GM19455 (cell line): ENCODE measurements around the gene LKAAEAR1.
A peak's percentile ranks its signal among the peaks of the same experiment; 100 is the strongest.

Experiments
- ATAC-seq: cut with Tn5 transposase; IDR thresholded peaks from one replicate; pipeline ENCODE4 v1.9.1; 2021; ENCODE audit not compliant: unreplicated experiment

Gene LKAAEAR1

DNA sequence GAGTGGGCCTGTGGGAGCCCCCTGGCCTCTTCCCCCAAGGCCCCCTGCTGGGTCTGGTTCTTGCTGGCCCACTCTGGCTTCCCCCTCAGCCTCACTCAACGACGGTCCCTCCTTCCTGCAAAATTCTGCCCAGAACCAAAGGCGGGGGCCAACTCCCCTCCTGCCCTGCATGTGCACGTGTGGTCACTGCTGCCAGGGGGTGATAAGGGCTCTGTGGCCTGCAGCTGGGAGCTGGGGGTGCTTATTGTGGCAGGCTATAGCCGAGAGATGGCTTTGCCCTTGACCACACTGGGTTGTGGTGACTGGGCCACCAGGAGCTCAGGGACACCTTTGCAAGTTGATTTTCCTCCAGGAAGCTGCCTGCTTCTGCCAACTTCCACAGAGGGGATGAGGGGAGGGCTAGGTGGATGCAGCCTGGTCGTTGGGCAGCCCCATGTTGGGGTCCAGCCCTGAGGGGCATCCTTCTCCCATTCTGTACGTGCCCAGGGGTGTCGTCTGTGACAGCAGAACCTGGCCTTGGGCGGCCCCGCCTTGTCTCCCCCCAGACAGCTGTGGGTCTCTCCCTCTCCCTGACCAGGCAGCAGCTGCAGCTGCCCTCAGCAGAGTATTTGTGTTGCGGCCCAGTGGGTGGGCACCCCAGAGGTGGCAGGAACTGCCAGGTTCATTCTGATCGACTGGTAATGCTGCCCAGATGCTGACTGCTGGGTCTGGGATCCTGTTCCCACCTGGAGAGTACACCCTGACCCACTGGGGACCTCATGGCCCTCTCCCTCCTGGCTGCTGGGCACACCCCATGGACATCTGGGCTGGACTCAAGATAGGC lies 15.6 kb downstream of the LKAAEAR1 start:
- no peak for ATAC-seq

GRCh38 chr20:64067733-64068307 lies 16.4 kb downstream of the LKAAEAR1 start:
- ATAC-seq = no peak

- ATAC-seq = no peak
These were observed 17.1 kb downstream of the LKAAEAR1 start for GRCh38 chr20:64067005-64067632.

DNA sequence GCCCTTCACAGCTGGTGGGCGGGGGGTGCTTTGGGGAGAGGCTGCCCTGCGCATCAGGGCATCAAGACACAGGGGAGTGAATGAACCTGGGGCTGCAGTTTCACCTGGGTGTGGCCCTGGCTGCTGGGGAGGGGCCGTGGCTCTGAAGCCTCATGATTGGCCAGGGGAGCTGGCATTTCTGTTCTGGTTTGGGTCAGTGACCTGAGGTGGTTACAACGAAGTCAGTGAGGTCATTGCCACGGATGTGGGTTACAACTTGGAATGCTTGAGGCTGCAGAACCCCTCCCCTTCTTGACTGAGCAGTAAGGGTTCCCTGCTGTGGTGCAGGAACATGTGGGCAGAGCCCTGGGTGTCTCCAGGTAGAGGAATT lies 18.2 kb downstream of the LKAAEAR1 start:
- ATAC-seq = peak; percentile 46

DNA sequence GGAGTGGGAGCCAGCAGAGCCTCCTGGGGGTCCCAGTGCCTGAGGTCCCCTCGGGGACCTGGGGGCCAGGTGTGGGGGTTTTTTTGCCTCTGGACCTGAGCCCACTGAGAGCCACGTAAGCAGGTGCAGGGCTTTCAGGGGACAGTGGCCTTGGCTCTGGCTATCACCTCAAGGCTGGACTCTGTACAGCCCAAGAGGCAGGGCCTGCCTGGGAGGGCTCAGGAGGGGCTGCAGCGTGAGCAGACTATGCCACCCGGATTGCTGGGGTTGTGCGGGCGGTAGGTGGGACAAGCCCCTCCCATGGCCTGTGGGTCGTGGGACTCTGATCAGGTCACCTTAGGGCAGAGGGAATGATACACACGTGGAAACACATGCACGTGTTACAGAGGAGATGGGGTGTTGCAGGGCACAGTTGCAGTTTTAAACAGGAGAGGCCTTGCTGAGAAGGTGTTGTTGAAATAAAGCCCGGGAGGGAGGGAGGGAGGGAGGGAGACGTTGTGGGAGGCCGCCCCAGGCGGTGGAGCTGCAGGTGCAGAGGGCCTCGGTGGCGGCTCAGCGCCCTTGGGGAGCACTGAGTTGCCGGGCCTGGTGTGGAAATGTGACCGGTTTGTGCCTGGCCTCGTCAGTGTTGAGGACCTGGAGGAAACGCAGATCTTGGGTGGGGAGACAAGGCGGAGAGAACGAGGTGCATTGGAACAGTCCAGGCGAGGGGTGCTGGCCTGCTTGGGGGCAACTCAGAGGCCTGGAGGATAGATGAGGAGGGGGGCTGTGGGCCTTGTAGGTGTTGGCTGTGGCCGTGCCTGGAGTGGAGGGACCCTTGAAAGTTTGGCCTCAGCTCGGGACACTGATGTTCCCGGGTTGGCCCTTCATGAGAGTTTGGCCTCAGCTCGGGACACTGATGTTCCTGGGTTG lies 18.9 kb downstream of the LKAAEAR1 start:
- no peak for ATAC-seq

DNA sequence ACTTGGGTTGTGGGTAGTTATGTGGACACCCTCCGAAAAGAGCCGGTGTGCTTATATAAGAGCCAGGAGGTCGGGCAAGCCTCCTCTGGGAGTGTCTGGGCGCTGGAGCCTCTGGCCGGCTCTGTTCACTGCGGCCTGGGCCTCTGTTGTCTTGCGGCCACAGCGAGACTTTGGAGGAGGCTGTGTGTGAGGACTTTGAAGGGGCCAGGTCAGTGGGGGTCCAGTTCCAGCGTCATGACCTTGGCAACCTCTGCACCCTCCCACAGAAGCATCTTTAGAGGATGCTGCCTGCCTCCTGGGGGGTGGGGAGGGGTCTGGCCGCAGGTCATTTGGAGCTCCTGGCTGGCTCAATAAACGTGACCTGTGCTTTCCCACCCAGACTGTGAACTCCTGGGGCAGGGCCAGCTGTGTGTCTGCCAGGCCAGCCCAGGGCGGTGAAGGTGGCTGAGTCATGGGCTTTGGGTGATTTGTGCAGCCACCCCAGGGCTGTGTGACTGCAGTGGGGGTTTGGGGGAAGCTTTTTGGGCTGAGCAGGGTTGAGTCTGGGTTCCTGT lies 20.0 kb downstream of the LKAAEAR1 start:
- no peak for ATAC-seq

DNA sequence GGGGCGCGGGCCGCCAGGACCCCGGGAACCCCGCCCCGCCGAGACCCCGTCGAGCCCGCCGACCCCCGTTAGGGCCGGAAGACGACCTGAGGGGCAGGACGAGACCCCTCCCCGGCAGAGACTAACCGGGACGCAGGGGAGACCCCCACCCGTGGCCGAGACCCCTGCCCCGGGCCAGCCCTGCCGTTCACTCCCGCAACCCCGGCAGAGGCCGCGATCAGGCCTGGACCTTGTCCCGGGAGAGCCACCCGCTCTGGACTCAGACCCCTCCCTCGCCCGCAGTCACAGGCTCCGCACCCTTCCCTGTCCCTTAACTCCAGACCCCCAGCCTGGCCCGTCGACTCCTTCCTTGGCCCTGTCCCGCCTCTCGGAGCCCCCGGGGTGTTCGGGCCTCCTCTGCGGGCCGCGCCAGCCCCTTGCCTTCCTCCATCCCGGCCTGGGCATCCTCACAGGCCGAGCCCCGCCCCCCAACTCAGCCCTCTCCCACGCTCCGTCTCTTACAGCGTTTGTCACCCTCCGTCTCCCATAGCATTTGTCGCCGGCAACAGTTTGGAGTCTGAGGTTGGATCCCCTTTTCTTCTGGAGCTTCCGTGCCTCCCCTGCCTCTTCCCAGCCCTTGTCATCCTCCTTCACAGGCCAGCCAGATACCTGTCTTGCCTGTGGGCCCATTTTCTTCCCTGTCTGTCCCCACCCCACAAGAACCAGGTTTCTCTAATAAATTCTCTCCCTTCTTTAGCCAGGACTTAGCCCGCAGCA lies 20.6 kb downstream of the LKAAEAR1 start:
- ATAC-seq = no peak

DNA sequence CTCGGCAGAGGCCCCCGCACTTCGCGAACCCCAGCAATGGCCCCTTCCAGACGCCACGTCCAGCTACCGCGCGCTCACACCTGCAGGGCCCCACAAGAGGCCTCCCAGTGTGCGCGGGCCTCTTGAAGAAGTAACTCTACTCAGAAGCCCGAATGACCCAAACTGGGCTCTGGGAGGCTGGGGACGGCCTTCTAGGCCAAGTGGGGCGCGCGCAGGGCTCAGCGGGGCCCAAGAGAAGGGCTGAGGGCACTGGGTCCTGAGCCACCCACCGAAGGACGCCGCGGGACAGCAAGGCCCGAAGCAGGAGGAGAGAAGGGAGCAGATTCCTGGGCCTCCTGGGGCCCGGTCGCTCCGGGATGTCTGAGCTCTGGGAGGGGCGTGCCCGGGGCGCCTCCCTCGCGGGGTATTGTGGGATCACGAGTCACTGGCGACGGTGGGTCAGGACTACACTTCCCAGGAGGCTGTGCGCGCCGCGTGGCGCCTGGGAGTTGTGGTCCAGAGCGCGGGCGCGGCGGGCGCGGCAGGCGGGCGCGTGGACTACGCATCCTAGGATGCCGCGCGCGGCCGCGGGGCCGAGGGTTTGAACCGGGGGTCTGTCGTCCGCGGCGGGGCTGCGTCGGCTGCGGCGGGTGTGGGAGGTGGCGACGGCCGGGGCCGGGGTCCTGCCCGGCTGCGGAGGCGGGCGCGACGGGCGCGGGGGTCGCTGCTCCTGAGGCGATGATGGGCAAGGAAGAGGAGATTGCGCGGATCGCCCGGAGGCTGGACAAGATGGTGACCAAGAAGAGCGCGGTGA lies 21.4 kb downstream of the LKAAEAR1 start, which contains the start of gene TCEA2:
TCEA2 (plus strand) TSS at position 603 of the 793 bp plus-strand sequence; CDS start at position 718, 115 bp downstream.
- ATAC-seq = peak; percentile 77

DNA sequence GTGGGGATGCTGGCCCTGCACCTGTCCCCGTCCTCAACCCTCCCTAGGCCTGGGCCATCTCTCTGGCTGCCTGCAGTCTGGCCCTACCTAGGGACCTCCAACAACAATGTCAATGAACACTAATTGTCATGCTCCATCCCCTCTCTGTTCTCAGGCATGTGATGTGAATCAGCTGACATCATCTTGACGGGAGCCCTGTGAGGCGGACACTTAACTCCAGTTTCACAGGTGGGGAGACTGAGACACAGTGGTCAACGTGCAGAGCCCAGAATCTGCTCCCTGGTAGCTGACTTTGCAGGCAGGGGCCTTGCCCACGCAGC lies 22.0 kb downstream of the LKAAEAR1 start:
- ATAC-seq = no peak

DNA sequence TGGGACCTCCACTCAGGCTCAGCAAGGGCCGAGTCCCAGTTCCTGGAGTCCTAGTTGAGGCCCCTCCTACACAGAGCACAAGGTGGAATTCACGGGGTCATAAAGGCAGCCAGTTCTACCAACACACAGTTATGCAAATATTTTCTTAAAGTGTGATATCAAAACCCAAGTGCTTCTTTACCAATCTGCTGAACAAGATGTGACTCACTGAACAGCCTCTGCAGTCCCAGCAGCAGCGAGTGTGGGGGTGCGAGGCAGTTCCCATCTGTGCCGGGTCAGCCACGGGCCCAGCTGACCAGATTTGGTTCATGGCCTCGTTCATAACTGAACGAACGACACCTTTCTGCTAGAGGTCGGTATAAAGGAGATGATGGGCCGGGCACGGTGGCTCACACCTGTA lies 25.7 kb downstream of the LKAAEAR1 start:
- ATAC-seq = no peak

DNA sequence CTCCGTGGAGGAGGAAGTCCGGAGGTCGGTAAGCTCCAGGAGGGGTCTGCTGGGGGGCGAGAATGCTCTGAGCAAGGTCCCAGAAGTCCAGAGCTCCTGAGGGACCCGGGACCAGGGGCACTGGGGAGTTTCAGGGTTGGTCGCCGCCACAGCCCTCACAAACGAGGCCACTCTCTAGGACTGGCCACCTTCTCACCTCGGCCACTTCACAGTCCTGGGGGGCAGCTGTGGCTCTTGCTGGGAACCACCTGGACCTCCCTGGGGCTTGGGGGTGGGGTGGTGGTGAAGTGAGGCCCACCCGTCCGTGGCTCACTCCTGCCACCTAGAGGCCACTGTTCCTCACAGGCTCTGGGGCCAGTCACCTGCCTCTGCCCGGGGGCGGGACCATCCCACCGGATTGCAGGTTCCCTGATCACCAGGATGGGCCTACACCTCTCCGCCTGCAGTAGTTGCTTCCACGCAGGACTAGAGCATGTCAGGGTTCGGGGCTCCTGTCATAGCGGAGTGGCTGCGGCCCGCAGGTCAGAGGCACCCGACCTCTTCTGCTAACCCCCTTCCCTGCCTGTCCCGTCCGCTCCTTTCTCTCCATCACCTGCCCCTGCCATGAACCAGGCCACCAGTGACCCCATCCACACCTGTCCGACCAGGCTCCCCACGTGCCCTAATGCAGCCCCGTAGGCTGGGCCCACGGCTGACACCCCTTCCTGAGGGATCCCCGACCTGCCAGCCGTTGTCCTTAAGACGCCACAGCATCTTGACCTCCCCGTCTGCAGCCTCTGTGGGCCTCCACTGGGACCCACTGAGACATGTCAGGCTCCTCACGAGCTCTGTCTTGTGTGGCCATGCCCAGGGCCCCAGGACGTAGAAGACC lies 26.3 kb downstream of the LKAAEAR1 start:
- ATAC-seq = no peak

- ATAC-seq = no peak
These were observed 27.1 kb downstream of the LKAAEAR1 start for GRCh38 chr20:64056889-64057627.

GRCh38 chr20:64056639-64056888 lies 27.6 kb downstream of the LKAAEAR1 start:
- no peak for ATAC-seq

- ATAC-seq = no peak
These were observed 28.1 kb downstream of the LKAAEAR1 start for GRCh38 chr20:64055893-64056638.

- no peak for ATAC-seq
These were observed 28.8 kb downstream of the LKAAEAR1 start for GRCh38 chr20:64055396-64055892.

GRCh38 chr20:64053841-64054661 lies 30.1 kb downstream of the LKAAEAR1 start:
- no peak for ATAC-seq
